Measurements from ENCODE around the gene NFIX.

The NFIX gene

DNA sequence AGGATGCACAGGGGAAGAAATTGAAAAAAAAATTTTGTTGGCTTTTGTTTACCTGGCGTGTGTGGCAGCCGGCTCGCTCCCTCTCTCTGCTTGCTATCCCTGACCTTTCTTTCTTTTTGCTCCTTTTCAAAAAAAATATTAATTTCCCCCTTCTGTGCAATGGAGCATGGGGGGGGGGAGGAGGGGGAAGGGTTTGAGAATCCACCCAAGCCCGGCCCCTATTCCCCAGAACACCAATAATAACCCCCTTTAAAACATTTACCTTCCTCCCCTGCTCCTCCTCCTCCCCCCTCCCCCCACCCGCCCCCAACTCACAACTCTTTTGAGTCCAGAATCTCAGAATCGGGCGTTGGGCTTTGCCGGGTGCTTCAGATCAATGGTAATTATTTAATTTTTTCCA is 28.4 kb downstream of the NFIX start:
- DNase-seq = peak; percentile 52

GRCh38 chr19:13024126-13024950 is 29.1 kb downstream of the NFIX start:
- peak; percentile 78 for DNase-seq

- peak; percentile 76 for DNase-seq
These were observed 29.8 kb downstream of the NFIX start for GRCh38 chr19:13024951-13025697.

GRCh38 chr19:13025819-13026456 is 30.7 kb downstream of the NFIX start:
- peak; percentile 97 for DNase-seq

DNA sequence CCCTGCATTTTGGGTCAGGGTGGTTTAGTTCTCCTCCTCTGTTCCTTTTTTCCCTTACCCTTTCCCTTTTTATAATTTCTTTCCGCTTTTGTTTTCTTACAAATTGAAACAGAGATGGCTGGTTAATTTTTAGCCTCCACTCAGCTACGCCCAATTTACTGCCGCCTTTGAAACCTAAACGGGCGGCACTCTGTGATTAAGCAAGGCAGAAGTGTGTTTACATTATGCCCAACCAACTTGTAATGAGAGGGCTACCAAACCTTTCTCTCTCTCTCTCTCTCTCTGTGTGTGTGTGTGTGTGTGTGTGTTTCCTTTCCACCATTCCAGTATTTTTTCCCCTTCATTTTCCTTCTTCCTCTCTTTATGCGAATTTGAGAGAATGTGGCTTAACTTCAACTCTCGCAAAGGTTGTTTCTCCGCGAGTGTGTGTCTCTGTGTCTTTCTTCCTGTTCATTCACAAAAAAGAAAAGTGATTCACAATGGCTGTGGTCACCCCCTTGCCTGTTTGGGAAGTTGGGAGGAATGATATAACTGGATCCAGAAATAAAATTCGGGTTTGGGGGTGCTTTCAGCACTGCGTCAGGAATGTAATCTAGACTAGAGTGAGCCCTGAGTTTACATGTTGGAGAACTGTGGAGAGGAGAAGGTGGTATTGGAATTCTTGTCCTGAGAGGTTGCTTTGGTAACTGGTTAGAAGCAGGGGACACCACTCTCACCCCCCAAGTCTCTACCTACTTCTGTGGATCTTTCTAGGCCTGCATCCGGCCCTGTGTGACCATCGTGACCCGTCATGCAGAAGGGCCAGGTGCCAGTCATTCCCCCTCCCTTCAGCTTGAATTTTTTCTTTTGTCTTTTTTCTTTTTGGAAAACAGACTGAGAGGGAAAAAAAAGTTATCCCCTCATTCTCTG is 31.4 kb downstream of the NFIX start:
- peak; percentile 99 for DNase-seq

GRCh38 chr19:13027557-13027956 is 32.3 kb downstream of the NFIX start:
- DNase-seq = peak; percentile 39

GRCh38 chr19:13028027-13028426 is 32.8 kb downstream of the NFIX start:
- DNase-seq = no peak

- no peak for DNase-seq
These were observed 34.1 kb downstream of the NFIX start for GRCh38 chr19:13029301-13029880.

DNA sequence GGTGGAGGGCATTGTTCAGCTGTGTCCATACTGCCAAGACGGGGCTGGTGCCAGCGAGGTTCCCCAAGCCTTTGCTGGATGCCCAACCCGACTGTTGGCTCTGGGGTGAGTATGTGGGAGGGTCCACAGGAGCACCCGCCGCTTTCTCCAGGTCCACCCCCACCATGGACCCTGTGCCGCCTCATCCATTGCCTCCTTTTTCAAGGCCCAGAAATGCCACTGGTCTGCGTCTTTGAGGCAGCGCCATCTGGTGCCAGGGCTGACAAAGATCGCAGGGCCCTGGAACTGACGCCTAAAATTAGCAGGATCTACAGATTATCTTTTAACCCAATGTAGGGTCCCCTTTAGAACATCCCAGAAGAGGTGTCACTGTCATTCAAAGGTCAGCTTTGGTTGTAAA is 34.6 kb downstream of the NFIX start:
- no peak for DNase-seq

- DNase-seq = peak; percentile 32
These were observed 36.8 kb downstream of the NFIX start for GRCh38 chr19:13031917-13032623.

DNA sequence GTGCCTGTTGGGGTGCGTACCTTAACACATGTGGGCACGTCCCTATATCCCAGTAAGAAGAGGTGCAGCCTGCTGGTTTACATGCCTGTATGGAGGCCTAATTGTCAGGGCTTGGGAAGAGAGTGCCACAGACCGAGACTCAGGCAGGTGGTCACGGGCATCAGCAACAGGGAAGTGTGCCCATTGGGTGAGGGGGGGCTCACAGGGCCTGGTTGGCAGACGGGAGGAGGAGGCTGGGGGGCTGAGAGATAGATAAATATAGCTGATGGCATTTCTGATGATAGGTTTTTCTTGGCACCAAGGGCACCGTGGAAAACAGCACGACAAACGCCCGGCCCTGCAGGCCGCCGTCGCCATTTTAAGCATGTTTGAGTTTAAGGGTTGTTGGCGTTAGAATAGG is 37.6 kb downstream of the NFIX start:
- DNase-seq = no peak

DNA sequence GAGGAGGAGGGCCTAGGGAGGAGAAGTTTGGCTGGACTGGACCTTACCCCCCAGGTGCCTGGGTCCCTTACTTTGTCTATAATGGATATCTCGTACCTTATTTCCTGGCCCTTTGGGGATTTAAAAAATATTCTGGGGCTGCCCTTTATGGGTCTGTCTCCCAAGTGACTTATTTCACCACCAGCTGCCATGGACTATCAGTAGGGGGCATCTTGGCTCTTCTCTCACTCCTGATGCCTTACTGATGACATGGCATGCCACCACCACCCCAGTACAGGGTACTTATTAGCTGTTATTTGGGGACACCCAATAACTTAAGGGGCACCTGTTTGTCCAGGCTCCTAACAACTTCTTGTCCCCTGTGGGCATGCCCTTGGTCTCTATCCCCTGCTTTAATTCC is 38.0 kb downstream of the NFIX start:
- no peak for DNase-seq

- peak; percentile 94 for DNase-seq
These were observed 38.7 kb downstream of the NFIX start for GRCh38 chr19:13033819-13034611.

DNA sequence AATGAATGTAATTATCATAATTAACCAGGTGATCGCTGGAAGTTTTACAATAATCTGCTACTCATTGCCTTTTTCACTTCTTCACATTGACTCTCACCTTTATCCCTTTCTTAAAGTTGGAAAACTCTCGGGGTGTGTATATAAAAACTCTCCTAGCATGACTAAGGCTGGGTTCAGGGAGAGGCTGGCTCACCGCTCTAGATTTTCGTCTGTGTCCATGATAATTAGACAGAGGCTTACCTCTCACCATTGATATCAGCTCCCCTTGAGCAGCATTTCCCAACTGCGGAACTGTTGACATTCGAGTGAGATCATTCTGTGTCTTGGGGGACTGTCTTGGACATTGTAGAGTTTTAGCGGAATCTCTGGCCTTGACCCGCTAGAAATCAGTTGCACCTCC is 39.4 kb downstream of the NFIX start:
- no peak for DNase-seq

GRCh38 chr19:13035820-13036365 is 40.6 kb downstream of the NFIX start:
- DNase-seq = no peak

DNA sequence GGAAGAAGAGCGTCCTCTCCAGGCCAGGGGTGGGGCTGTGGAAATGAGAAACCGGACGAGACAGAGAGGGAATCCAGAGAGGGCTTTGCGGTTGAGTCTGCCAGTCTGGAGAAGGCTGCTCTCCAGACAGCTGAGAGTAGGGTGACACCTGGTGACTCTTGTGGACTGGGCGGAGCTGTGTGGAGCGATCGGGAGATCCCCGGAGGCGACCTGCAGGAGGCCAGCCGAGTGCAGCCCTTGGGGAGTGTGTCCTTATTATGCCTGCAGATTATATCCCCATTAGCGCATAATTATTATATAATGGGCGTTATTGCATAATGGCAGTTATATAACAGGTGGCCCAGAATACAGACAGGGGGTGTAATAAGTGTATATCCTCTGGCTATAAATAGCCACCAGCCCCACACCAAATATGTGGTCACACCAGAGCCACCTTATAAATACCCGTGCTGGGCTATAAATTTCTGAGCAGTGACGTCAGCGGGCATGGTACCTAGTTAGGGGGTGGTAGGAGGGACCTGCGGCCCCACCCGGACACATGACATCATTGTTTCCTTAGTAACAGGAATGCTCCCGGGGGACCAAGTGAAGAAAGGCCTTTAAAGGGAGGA is 41.2 kb downstream of the NFIX start:
- DNase-seq = peak; percentile 94

- no peak for DNase-seq
These were observed 41.9 kb downstream of the NFIX start for GRCh38 chr19:13037161-13037560.

DNA sequence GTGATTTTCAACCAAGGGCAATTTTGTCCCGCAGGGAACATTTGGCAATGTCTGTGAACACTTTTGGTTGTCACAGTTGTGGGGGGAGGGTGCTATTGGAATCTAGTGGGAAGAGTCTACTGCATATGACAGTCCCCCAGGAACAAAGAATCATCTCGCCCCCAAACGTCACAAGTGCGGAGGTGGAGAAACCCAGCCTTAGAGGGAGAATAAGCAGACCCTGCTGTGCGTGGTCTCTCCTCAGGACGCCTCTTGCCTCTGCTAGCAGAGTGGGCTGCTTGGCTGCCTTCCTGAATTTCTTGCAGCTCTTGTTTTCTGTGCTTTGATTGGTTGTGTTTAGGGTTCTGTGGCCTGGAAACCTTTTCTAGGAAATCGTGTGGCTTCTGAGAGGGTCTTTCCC is 42.5 kb downstream of the NFIX start:
- DNase-seq = peak; percentile 25

DNA sequence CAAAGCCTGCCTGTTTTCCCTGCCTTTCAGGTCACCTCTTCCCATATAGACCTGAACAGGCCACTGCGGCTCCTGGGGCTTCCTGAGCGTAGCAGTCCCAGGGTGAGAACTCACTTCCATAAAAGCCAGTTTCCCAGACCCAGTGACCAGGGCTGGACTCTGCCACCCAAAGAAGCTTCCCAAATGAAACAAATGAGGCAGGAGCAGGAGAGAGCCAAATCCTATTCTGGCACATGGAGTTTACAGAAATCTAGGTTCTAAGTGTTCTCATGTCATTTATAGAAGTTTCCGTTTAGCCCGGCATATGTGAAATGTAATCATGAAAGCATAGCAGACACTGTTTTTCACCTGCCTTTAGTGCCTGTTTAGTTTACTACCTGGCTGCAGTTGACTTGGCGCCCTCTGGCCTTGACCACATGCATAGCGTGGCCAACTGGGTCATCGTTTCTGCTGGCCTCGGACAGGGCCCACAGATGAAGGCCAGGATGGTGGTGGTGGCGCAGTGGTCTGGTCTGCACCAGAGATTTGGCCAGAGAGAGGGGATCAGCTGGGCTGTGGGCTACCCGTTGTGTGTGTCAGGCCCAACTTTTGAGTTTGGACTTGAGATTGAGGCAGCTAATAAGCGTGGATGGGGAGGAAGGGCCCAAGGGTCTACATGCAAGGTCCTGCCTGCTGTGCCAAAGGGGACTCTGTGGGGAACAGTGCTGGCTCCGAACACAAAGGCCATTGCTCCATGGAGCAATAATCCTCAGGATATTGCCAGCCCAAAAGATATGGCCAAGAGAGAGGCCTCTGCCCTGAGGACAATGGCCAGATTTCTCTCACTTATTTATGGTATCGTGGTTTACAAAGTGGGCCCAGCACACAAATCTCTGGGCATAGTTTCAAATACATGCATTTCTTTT is 43.3 kb downstream of the NFIX start:
- no peak for DNase-seq
